ENCODE data around the gene APOL1. TPM values are rescaled to one million over a fixed set of nuclear protein-coding genes. Genes with fewer than 3 reads are reported as not detected.

The APOL1 gene
- total RNA-seq, 4 donors from 2014 or later = 6.7 to 16.8 (median 11.0) TPM

DNA sequence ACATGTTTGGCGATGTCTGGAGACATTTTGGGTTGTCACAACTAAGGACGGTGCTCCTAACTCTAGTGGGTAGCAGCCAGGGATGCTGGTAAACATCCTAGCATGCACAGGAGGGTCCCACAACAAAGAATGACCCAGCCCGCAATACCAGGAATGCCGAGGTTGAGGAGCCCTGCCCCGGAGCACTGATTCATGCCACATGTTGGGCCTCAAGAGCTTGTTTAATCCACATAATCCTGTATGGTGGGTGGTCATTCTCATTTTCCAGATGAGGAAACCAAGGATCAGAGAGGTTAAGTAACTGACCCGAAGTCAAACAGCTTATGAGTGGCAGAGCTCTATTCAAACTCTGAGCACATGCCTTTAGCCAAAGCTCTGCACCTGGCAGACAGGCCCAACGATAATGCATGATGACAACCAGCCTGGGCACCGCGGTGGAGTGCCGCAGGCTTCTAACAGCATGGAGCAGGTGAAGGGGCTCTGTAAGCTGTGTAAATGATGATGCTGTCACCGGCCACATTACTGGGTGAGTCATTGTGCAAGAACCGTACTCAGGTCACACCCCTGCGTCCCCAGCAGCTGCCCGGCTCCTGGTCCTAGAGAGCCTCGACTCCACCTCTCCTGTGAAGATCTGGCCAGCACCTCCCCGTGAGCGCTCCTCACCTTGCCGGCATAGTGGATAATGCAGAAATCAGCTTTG, 58.6 kb downstream of the APOL1 start:
- Histone ChIP-seq H3K9me3 (no peaks in the 10 kb centered on the region), H3K27ac (no peak overlapping the region), H3K36me3 (peaks cover 77 to 90% of the 10 kb centered on the region in 2 donors), H3K4me1 (no peaks in the 10 kb centered on the region), H3K4me3 (replicated peaks in 1 of 3) (no peak overlapping the region), H3K27me3 (no peaks in the 10 kb centered on the region)
- DNase-seq = no peak
- intact Hi-C loops (cut with DNase I) = no loop called here
- WGBS, 2 donors = 86 to 91% methylated on average over 13 to 16 of the region's 18 CpGs
- TF ChIP-seq, protein P1, sequence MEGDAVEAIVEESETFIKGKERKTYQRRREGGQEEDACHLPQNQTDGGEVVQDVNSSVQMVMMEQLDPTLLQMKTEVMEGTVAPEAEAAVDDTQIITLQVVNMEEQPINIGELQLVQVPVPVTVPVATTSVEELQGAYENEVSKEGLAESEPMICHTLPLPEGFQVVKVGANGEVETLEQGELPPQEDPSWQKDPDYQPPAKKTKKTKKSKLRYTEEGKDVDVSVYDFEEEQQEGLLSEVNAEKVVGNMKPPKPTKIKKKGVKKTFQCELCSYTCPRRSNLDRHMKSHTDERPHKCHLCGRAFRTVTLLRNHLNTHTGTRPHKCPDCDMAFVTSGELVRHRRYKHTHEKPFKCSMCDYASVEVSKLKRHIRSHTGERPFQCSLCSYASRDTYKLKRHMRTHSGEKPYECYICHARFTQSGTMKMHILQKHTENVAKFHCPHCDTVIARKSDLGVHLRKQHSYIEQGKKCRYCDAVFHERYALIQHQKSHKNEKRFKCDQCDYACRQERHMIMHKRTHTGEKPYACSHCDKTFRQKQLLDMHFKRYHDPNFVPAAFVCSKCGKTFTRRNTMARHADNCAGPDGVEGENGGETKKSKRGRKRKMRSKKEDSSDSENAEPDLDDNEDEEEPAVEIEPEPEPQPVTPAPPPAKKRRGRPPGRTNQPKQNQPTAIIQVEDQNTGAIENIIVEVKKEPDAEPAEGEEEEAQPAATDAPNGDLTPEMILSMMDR (IDR thresholded peaks at IDR 0.05) = no peak
- no peak for TF ChIP-seq POLR2A (IDR thresholded peaks at IDR 0.05)

DNA sequence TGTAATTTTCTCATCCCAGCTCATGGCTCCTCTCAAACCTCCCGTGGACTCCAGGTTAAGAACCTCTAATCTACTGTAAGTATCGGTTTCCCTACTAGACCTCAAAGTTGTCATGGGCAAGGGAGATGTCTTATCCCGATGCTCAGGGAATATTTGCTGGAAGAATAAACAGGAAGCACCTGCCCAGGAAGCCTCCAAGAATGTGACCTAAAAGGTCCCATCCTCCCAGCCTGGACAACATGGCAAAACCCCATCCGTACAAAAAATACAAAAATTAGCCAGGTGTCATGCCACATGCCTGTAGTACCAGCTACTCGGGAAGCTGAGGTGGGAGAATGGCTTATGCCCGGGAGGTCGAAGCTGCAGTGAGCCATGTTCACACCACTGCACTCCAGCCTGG, 62.4 kb downstream of the APOL1 start:
- WGBS, 2 donors = 84 to 90% methylated on average over 7 of the region's 7 CpGs
- Histone ChIP-seq H3K4me3 (replicated peaks in 1 of 3) (no peak overlapping the region), H3K4me1 (no peaks in the 10 kb centered on the region), H3K36me3 (peaks cover 87 to 91% of the 10 kb centered on the region in 2 donors), H3K9me3 (no peaks in the 10 kb centered on the region), H3K27ac (no peak overlapping the region), H3K27me3 (no peaks in the 10 kb centered on the region)
- intact Hi-C loops (cut with DNase I) = loop anchor here (5.0 kb wide), 1 partner anchor 157 kb away; no protein-coding TSS in a partner anchor
- TF ChIP-seq POLR2A (IDR thresholded peaks at IDR 0.05) = no peak
- TF ChIP-seq, protein P1 (IDR thresholded peaks at IDR 0.05) = no peak
- no peak for DNase-seq

DNA sequence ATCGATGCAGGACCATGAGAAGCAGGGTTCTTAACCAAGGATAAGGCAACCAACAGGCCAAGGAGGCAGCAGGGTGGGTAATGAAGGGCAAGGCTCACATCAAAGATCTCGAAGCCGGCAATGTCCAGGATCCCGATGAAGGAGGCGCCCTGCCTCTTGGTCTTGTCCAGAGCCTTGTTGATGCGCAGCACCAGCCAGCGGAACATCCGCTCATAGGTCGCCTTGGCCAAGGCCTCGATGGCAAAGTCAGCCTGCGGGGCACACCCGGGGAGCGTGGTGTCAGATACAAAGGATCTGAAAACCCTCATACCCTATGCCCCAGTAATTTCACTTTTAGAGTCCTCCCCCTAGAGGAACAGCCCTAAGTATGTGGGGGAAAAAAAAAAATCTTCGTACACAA, 63.5 kb downstream of the APOL1 start:
- Histone ChIP-seq H3K9me3 (no peaks in the 10 kb centered on the region), H3K36me3 (peaks cover 78 to 91% of the 10 kb centered on the region in 2 donors), H3K27ac (no peak overlapping the region), H3K27me3 (no peaks in the 10 kb centered on the region), H3K4me3 (replicated peaks in 1 of 3) (no peak overlapping the region), H3K4me1 (no peaks in the 10 kb centered on the region)
- TF ChIP-seq, protein P1 (IDR thresholded peaks at IDR 0.05) = no peak
- TF ChIP-seq POLR2A (IDR thresholded peaks at IDR 0.05) = no peak
- WGBS, 2 donors = 96% methylated on average over 14 of the region's 14 CpGs
- intact Hi-C loops (cut with DNase I) = loop anchor here (5.0 kb wide), 1 partner anchor 156 kb away; no protein-coding TSS in a partner anchor
- no peak for DNase-seq

Small RNAs within 50 kb of the gene (microRNA-seq; reads per million reads assigned to microRNA genes)
- gene MIR6819 = not detected

Small RNAs within 50 kb of the gene (small RNA-seq; reads per million reads assigned to genes)
- not detected for gene MIR6819

Other genes with a start within 250 kb of the APOL1 start
- 100 to 1,000 TPM; 103 to 139 (median 108) TPM for gene RBFOX2, start 224.3 kb upstream of the APOL1 start, total RNA-seq
- 10 to 100 TPM; 23.3 to 91.9 (median 59.9) TPM for gene APOL3, start 92.4 kb upstream of the APOL1 start, total RNA-seq
- 10 to 100 TPM in 1 of 4 donors, 1 to 10 TPM in 2, not detected in 1; 5.8 to 16.1 (median 7.5) TPM for gene APOL4, start 51.3 kb upstream of the APOL1 start, total RNA-seq
- 10 to 100 TPM; 31.1 to 45.6 (median 35.6) TPM for gene APOL2, start 13.6 kb upstream of the APOL1 start, total RNA-seq
- gene MYH9, start 134.8 kb downstream of the APOL1 start, total RNA-seq = 100 to 1,000 TPM; 228 to 375 (median 275) TPM
- 100 to 1,000 TPM in 1 of 4 donors, 10 to 100 TPM in 3; 56.7 to 115 (median 75.6) TPM for gene TXN2, start 228.5 kb downstream of the APOL1 start, total RNA-seq